GM23338 (cell line): ENCODE data around the gene TNNT1. TPM values are rescaled to one million over a fixed set of nuclear protein-coding genes. Genes with fewer than 3 reads are reported as not detected.

Experiments used
- ATAC-seq: fragments of 200-7000 bp; cut with Tn5 transposase; 3 replicates; pipeline ENCODE4 v1.9.1; 2020
- DNase-seq: peaks from one replicate; pipeline ENCODE4 v3.0.0-alpha.2; 2015; ENCODE audit warnings: low spot score
- H2AFZ ChIP-seq: fragments of 200-600 bp; sonication (generic); 2 replicates; pipeline ENCODE4 v1.8.0; 2016; ENCODE audit warnings: antibody characterized with exemption, mild to moderate bottlenecking, moderate library complexity
- H3F3A ChIP-seq: fragments of 200-600 bp; sonication (generic); replicated peaks from 2 replicates; pipeline ENCODE4 v1.8.0; 2017; ENCODE audit warnings: antibody characterized with exemption, mixed run types, low read depth
- H3K27ac ChIP-seq: fragments of 200-600 bp; sonication (generic); 2 replicates; pipeline ENCODE4 v1.6.1; 2016; ENCODE audit warnings: low read depth
- H3K27me3 ChIP-seq: fragments of 200-600 bp; sonication (generic); 2 replicates; pipeline ENCODE4 v1.8.0; 2016; ENCODE audit warnings: mild to moderate bottlenecking, mixed run types, moderate library complexity; ENCODE audit not compliant: insufficient read depth
- H3K36me3 ChIP-seq: fragments of 200-600 bp; sonication (generic); 2 replicates; pipeline ENCODE4 v1.8.0; 2016; ENCODE audit warnings: mild to moderate bottlenecking; ENCODE audit not compliant: insufficient read depth
- H3K4me1 ChIP-seq: fragments of 200-600 bp; sonication (generic); 2 replicates; pipeline ENCODE4 v1.8.0; 2016; ENCODE audit warnings: mild to moderate bottlenecking, moderate library complexity; ENCODE audit not compliant: insufficient read depth
- H3K4me2 ChIP-seq: fragments of 200-600 bp; sonication (generic); 2 replicates; pipeline ENCODE4 v1.7.1; 2017; ENCODE audit warnings: mixed run types
- H3K4me3 ChIP-seq: fragments of 200-600 bp; sonication (generic); 2 replicates; pipeline ENCODE4 v1.6.1; 2016; ENCODE audit warnings: mixed run types
- H3K79me2 ChIP-seq: fragments of 200-600 bp; sonication (generic); replicated peaks from 2 replicates; pipeline ENCODE4 v1.8.0; 2017; ENCODE audit warnings: mild to moderate bottlenecking; ENCODE audit not compliant: insufficient read depth
- H3K9me2 ChIP-seq: fragments of 200-600 bp; sonication (generic); 2 replicates; pipeline ENCODE4 v1.8.0; 2017; ENCODE audit not compliant: insufficient read depth
- H4K20me1 ChIP-seq: fragments of 200-600 bp; sonication (generic); replicated peaks from 2 replicates; pipeline ENCODE4 v1.8.0; 2017; ENCODE audit warnings: mild to moderate bottlenecking; ENCODE audit not compliant: insufficient read depth
- H3K27ac Mint-ChIP-seq: 2 replicates; pipeline ENCODE4 v1.8.0; 2020; ENCODE audit warnings: inconsistent platforms, mild to moderate bottlenecking, moderate library complexity, mixed read lengths
- H3K27me3 Mint-ChIP-seq: 3 replicates; pipeline ENCODE4 v1.8.0; 2022; ENCODE audit warnings: low read depth, mild to moderate bottlenecking, moderate library complexity, mixed read lengths, inconsistent platforms; ENCODE audit not compliant: insufficient read depth, poor library complexity
- H3K36me3 Mint-ChIP-seq: 3 replicates; pipeline ENCODE4 v1.8.0; 2021; ENCODE audit warnings: low read depth, mild to moderate bottlenecking, inconsistent platforms, moderate library complexity, mixed read lengths
- H3K4me1 Mint-ChIP-seq: 3 replicates; pipeline ENCODE4 v1.8.0; 2020; ENCODE audit warnings: mild to moderate bottlenecking, inconsistent platforms, mixed read lengths
- H3K4me3 Mint-ChIP-seq: 3 replicates; pipeline ENCODE4 v1.8.0; 2021; ENCODE audit warnings: moderate library complexity, mild to moderate bottlenecking, inconsistent platforms, mixed read lengths
- H3K9me3 Mint-ChIP-seq: 3 replicates; pipeline ENCODE4 v1.8.0; 2020; ENCODE audit warnings: moderate library complexity, mild to moderate bottlenecking, inconsistent platforms, mixed read lengths
- CREB1 ChIP-seq: fragments of 250-450 bp; sonication (Bioruptor Pico); IDR thresholded peaks from 2 replicates; pipeline ENCODE4 v1.5.0; 2020; ENCODE audit warnings: low read depth, mild to moderate bottlenecking, moderate library complexity
- EZH2phosphoT487 ChIP-seq: fragments of 200-600 bp; sonication (generic); IDR thresholded peaks from one replicate; pipeline ENCODE4 v1.8.1; 2018; ENCODE audit warnings: antibody characterized with exemption; ENCODE audit not compliant: unreplicated experiment
- JUNB ChIP-seq: IDR thresholded peaks from one replicate; pipeline ENCODE4 v1.6.1; 2016; ENCODE audit warnings: antibody characterized with exemption; ENCODE audit not compliant: unreplicated experiment
- NANOG ChIP-seq: IDR thresholded peaks from 2 replicates; pipeline ENCODE4 v1.6.1; 2016; ENCODE audit warnings: antibody characterized with exemption, borderline replicate concordance
- POLR2AphosphoS5 ChIP-seq: IDR thresholded peaks from 2 replicates; pipeline ENCODE4 v1.6.1; 2016; ENCODE audit warnings: antibody characterized with exemption, low read depth
- ZNF114 ChIP-seq: fragments of 250-450 bp; sonication (Bioruptor Pico); IDR thresholded peaks from 2 replicates; pipeline ENCODE4 v1.5.0; 2020; ENCODE audit warnings: mild to moderate bottlenecking, moderate library complexity
- ZNF331 ChIP-seq: fragments of 250-450 bp; sonication (Bioruptor Pico); IDR thresholded peaks from 2 replicates; pipeline ENCODE4 v1.5.0; 2020; ENCODE audit warnings: low read depth, mild to moderate bottlenecking, moderate library complexity
- polyA plus RNA-seq: library from polyadenylated mRNA; unstranded; fragments of >200 nt; fragmentation: Nextera tagmentation; extraction: Ambion mirVana; gene quantifications from 2 replicates; pipeline ENCODE4 v1.2.1, GENCODE V29; 2016
- total RNA-seq: library from RNA; depleted of rRNA; stranded (reverse); fragments of >200 nt; shearing (Covaris generic); gene quantifications from 2 replicates; pipeline ENCODE4 v1.2.3, GENCODE V29; 2014
- TF ChIP-seq, protein P1 (sequence below): fragments of 250-450 bp; sonication (Bioruptor Pico); IDR thresholded peaks from 2 replicates; pipeline ENCODE4 v1.5.0; 2020; ENCODE audit warnings: mild to moderate bottlenecking, moderate library complexity
- TF ChIP-seq, protein P2 (sequence below): IDR thresholded peaks from 2 replicates; pipeline ENCODE4 v1.6.1; 2016; ENCODE audit warnings: antibody characterized with exemption
- TF ChIP-seq, protein P3 (sequence below), 2 experiments: fragments of 200-600 bp in 1 of 2; sonication (generic) in 1 of 2; conservative IDR thresholded peaks; 2 replicates each; pipeline versions ENCODE4 v1.5.1 to v1.6.1; 2016 to 2017; ENCODE audit warnings: antibody characterized with exemption in 2 of 2, low read depth in 2 of 2, mild to moderate bottlenecking in 2 of 2, moderate library complexity in 1 of 2
- TF ChIP-seq, protein P4 (sequence below): IDR thresholded peaks from one replicate; pipeline ENCODE4 v1.6.1; 2018; ENCODE audit warnings: antibody characterized with exemption; ENCODE audit not compliant: unreplicated experiment

Gene TNNT1
- total and polyA plus RNA-seq, 2 experiments from 2014 or later, result 59.3 to 150 TPM

DNA sequence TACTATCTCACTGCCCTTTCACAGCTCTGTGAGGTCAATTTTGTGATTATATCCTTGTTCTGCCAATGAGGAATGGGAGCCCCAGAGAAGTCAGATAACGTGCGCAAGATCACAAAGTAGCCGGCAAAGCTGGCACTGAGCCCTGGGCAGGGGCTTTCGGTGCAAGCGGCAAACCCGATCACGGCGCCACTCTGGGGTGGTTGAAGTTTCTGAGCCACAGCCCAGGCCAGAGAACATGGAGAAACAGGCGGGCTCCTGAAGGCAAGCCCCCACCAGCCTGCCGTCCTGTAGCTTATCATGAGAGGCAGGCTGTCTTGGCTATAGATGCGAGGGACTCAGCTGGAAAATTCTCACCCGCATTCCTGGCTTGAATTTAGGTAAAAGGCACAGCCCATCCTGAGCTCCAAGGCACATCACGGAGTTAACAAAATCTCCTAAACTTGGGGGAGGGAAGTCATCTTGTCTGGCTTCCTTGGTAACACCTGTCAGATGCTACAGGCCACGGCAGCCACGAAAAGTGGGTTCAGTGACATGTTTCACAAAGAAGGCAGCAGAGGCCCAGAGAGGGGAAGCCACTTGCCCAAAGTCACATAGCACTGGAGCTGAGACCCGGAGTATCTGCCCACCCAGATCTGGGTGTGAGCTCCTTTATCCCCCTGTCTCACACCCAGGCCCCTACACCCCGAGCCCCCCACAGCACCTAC is 12.5 kb downstream of the TNNT1 start (continued):
- TF ChIP-seq, protein P1, sequence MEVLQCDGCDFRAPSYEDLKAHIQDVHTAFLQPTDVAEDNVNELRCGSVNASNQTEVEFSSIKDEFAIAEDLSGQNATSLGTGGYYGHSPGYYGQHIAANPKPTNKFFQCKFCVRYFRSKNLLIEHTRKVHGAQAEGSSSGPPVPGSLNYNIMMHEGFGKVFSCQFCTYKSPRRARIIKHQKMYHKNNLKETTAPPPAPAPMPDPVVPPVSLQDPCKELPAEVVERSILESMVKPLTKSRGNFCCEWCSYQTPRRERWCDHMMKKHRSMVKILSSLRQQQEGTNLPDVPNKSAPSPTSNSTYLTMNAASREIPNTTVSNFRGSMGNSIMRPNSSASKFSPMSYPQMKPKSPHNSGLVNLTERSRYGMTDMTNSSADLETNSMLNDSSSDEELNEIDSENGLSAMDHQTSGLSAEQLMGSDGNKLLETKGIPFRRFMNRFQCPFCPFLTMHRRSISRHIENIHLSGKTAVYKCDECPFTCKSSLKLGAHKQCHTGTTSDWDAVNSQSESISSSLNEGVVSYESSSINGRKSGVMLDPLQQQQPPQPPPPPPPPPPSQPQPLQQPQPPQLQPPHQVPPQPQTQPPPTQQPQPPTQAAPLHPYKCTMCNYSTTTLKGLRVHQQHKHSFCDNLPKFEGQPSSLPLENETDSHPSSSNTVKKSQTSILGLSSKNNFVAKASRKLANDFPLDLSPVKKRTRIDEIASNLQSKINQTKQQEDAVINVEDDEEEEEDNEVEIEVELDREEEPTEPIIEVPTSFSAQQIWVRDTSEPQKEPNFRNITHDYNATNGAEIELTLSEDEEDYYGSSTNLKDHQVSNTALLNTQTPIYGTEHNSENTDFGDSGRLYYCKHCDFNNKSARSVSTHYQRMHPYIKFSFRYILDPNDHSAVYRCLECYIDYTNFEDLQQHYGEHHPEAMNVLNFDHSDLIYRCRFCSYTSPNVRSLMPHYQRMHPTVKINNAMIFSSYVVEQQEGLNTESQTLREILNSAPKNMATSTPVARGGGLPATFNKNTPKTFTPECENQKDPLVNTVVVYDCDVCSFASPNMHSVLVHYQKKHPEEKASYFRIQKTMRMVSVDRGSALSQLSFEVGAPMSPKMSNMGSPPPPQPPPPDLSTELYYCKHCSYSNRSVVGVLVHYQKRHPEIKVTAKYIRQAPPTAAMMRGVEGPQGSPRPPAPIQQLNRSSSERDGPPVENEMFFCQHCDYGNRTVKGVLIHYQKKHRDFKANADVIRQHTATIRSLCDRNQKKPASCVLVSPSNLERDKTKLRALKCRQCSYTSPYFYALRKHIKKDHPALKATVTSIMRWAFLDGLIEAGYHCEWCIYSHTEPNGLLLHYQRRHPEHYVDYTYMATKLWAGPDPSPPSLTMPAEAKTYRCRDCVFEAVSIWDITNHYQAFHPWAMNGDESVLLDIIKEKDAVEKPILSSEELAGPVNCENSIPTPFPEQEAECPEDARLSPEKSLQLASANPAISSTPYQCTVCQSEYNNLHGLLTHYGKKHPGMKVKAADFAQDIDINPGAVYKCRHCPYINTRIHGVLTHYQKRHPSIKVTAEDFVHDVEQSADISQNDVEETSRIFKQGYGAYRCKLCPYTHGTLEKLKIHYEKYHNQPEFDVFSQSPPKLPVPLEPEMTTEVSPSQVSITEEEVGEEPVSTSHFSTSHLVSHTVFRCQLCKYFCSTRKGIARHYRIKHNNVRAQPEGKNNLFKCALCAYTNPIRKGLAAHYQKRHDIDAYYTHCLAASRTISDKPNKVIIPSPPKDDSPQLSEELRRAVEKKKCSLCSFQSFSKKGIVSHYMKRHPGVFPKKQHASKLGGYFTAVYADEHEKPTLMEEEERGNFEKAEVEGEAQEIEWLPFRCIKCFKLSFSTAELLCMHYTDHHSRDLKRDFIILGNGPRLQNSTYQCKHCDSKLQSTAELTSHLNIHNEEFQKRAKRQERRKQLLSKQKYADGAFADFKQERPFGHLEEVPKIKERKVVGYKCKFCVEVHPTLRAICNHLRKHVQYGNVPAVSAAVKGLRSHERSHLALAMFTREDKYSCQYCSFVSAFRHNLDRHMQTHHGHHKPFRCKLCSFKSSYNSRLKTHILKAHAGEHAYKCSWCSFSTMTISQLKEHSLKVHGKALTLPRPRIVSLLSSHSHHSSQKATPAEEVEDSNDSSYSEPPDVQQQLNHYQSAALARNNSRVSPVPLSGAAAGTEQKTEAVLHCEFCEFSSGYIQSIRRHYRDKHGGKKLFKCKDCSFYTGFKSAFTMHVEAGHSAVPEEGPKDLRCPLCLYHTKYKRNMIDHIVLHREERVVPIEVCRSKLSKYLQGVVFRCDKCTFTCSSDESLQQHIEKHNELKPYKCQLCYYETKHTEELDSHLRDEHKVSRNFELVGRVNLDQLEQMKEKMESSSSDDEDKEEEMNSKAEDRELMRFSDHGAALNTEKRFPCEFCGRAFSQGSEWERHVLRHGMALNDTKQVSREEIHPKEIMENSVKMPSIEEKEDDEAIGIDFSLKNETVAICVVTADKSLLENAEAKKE (CRISPR knock-in tag), result no peak
- TF ChIP-seq, protein P2, sequence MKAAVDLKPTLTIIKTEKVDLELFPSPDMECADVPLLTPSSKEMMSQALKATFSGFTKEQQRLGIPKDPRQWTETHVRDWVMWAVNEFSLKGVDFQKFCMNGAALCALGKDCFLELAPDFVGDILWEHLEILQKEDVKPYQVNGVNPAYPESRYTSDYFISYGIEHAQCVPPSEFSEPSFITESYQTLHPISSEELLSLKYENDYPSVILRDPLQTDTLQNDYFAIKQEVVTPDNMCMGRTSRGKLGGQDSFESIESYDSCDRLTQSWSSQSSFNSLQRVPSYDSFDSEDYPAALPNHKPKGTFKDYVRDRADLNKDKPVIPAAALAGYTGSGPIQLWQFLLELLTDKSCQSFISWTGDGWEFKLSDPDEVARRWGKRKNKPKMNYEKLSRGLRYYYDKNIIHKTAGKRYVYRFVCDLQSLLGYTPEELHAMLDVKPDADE, result no peak
- TF ChIP-seq NANOG, result no peak

DNA sequence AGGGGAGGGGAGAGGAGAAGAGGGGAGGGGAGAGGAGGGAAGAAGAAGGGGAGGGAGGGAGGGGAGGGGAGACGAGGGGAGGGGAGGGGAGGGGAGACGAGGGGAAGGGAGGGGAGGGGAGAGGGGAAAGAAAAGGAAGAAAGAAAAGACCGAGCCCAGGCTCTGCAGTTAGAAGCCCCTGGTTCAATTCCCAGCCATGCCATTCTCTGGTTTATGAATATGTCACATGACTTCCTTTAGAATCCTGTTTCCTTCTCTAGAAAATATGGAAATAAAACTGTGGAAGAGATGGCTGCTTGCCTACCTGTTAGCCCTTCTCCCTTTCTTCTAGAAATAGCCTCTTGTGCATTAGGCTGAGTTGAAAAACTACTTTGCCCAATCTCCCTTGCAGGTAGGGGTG is 14.3 kb downstream of the TNNT1 start:
- H3K79me2 ChIP-seq, result no peaks in the 10 kb centered on the region
- H3K9me3 Mint-ChIP-seq, result no peaks in the 10 kb centered on the region
- H4K20me1 ChIP-seq, result no peaks in the 10 kb centered on the region; the same call in 1 of the 2 replicates
- H3K36me3 Mint-ChIP-seq, result peaks cover 16% of the 10 kb centered on the region
- peaks cover 13% of the 10 kb centered on the region; the same call in 1 of the 2 replicates for H3K4me1 ChIP-seq
- H3K27ac Mint-ChIP-seq, result no peak overlapping the region
- no peak overlapping the region for H2AFZ ChIP-seq
- 0 out of 2 replicates have a peak overlapping the region, but pooled peaks have one; percentile 63 for H3K27ac ChIP-seq
- DNase-seq (no peak), ATAC-seq (no peak)
- H3K4me3 Mint-ChIP-seq, result no peak overlapping the region
- no peak overlapping the region for H3K4me3 ChIP-seq
- H3K27me3 ChIP-seq, result no peaks in the 10 kb centered on the region
- peaks cover 11% of the 10 kb centered on the region; the same call in 1 of the 2 replicates for H3F3A ChIP-seq
- peaks cover 13% of the 10 kb centered on the region for H3K27me3 Mint-ChIP-seq
- no peaks in the 10 kb centered on the region for H3K9me2 ChIP-seq
- no peak overlapping the region for H3K4me2 ChIP-seq
- peaks cover 22% of the 10 kb centered on the region for H3K4me1 Mint-ChIP-seq
- H3K36me3 ChIP-seq, result no peaks in the 10 kb centered on the region; the same call in 1 of the 2 replicates
- no peak for TF ChIP-seq NANOG
- no peak for TF ChIP-seq ZNF331 (CRISPR knock-in tag)
- TF ChIP-seq, protein P3, sequence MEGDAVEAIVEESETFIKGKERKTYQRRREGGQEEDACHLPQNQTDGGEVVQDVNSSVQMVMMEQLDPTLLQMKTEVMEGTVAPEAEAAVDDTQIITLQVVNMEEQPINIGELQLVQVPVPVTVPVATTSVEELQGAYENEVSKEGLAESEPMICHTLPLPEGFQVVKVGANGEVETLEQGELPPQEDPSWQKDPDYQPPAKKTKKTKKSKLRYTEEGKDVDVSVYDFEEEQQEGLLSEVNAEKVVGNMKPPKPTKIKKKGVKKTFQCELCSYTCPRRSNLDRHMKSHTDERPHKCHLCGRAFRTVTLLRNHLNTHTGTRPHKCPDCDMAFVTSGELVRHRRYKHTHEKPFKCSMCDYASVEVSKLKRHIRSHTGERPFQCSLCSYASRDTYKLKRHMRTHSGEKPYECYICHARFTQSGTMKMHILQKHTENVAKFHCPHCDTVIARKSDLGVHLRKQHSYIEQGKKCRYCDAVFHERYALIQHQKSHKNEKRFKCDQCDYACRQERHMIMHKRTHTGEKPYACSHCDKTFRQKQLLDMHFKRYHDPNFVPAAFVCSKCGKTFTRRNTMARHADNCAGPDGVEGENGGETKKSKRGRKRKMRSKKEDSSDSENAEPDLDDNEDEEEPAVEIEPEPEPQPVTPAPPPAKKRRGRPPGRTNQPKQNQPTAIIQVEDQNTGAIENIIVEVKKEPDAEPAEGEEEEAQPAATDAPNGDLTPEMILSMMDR (conservative IDR thresholded peaks at IDR 0.05; ENCODE audit: low read depth in 2 of 2), result no peak
- TF ChIP-seq POLR2AphosphoS5, result no peak
- TF ChIP-seq, protein P4, sequence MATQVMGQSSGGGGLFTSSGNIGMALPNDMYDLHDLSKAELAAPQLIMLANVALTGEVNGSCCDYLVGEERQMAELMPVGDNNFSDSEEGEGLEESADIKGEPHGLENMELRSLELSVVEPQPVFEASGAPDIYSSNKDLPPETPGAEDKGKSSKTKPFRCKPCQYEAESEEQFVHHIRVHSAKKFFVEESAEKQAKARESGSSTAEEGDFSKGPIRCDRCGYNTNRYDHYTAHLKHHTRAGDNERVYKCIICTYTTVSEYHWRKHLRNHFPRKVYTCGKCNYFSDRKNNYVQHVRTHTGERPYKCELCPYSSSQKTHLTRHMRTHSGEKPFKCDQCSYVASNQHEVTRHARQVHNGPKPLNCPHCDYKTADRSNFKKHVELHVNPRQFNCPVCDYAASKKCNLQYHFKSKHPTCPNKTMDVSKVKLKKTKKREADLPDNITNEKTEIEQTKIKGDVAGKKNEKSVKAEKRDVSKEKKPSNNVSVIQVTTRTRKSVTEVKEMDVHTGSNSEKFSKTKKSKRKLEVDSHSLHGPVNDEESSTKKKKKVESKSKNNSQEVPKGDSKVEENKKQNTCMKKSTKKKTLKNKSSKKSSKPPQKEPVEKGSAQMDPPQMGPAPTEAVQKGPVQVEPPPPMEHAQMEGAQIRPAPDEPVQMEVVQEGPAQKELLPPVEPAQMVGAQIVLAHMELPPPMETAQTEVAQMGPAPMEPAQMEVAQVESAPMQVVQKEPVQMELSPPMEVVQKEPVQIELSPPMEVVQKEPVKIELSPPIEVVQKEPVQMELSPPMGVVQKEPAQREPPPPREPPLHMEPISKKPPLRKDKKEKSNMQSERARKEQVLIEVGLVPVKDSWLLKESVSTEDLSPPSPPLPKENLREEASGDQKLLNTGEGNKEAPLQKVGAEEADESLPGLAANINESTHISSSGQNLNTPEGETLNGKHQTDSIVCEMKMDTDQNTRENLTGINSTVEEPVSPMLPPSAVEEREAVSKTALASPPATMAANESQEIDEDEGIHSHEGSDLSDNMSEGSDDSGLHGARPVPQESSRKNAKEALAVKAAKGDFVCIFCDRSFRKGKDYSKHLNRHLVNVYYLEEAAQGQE, result no peak
- no peak for TF ChIP-seq CREB1 (CRISPR knock-in tag)
- TF ChIP-seq ZNF114 (CRISPR knock-in tag), result no peak
- TF ChIP-seq JUNB, result no peak
- no peak for TF ChIP-seq EZH2phosphoT487
